Ovary (tissue), 9 donors: ENCODE measurements around the gene MTF1. TPM values are rescaled to one million over a fixed set of nuclear protein-coding genes. Genes with fewer than 3 reads are reported as not detected.
A peak's percentile ranks its signal among the peaks of the same experiment; 100 is the strongest.

Experiments used
- DNase-seq, 5 donors: peaks; one replicate each; pipeline ENCODE4 v3.0.0-alpha.2; 2019 to 2020
- H3K27ac ChIP-seq, 2 donors: fragments of 200-600 bp; one replicate each; pipeline versions ENCODE4 v1.5.1 to v1.8.0; 2019 to 2022
- H3K27me3 ChIP-seq: fragments of 200-600 bp; one replicate; pipeline ENCODE4 v1.8.0; 2022
- H3K36me3 ChIP-seq: fragments of 200-600 bp; sonication (generic); one replicate; pipeline ENCODE4 v1.5.1; 2019
- H3K4me1 ChIP-seq: one replicate; pipeline ENCODE4 v1.8.1; 2013; ENCODE audit warnings: mild to moderate bottlenecking, moderate library complexity; ENCODE audit not compliant: insufficient read depth
- H3K4me3 ChIP-seq: fragments of 200-600 bp; sonication (generic); one replicate; pipeline ENCODE4 v1.5.1; 2017
- H3K9me3 ChIP-seq, 2 donors: fragments of 200-600 bp in 1 of 2; sonication (generic) in 1 of 2; one replicate each; pipeline versions ENCODE4 v1.5.1 to v1.8.1; 2013 to 2019; ENCODE audit warnings: mild to moderate bottlenecking in 1 of 2, moderate library complexity in 1 of 2
- EP300 ChIP-seq: sonication (generic); formaldehyde crosslinking; IDR thresholded peaks from one replicate; pipeline ENCODE4 v1.6.1; 2017; ENCODE audit warnings: antibody characterized with exemption
- POLR2A ChIP-seq: fragments of 450-650 bp; IDR thresholded peaks from one replicate; pipeline ENCODE4 v1.6.1; 2017; ENCODE audit warnings: antibody characterized with exemption, mild to moderate bottlenecking, moderate library complexity
- WGBS, 3 donors: extraction: QIAGEN DNeasy Blood & Tissue Kit in 1 of 3; methylation state at CpG; one replicate each; pipeline versions ENCODE4 v1.1.5 to v1.1.7; 2013 to 2017; 5-methylcytosine and 5-hydroxymethylcytosine counted together
- intact Hi-C, 4 donors: fragments of 100-400 bp; cut with DNase I; formaldehyde crosslinking; loops; one replicate each; pipeline versions ENCODE4 v1.11.0 to v1.15.1; 2022 to 2023
- polyA plus RNA-seq, 2 donors: library from polyadenylated mRNA; stranded (reverse); fragments of 200-250 nt in 1 of 2; fragments of 350-450 nt in 1 of 2; fragmentation: Illumina TruSeq in 1 of 2; extraction: RNeasy Lipid Tissue Mini Kit (QIAGEN cat#74804) in 1 of 2; gene quantifications; one replicate each; pipeline ENCODE4 v1.2.3, GENCODE V29; 2013 to 2014
- total RNA-seq, 7 donors: library from RNA; depleted of rRNA in 2 of 7; stranded (reverse); fragments of >200 nt in 2 of 7; fragmentation: NEBNext Ultra II Directional in 3 of 7; extraction: Animal tissue kit (Norgen Biotek cat#: 25700) in 3 of 7; gene quantifications; one replicate each; pipeline versions ENCODE4 v1.1.0 to v1.2.4, GENCODE V29; 2016 to 2023
- TF ChIP-seq, protein P1 (sequence below), 3 donors: fragments of 450-650 bp in 2 of 3; fragments of 200-600 bp in 1 of 3; IDR thresholded peaks; one replicate each; pipeline versions ENCODE4 v1.5.1 to v1.8.0; 2016 to 2022; ENCODE audit warnings: antibody characterized with exemption in 3 of 3, mild to moderate bottlenecking in 1 of 3
- donor health status: DM: no; HTN: no; CAD: no; lungs with moderate emphysema.
- donor health status: DM: no; HTN: no; CAD: no.
- donor health status: Bipolar disorder and iron deficiency.
- donor health status: DM: yes; HTN: yes; CAD: no.
- donor health status: DM: no; HTN: no; CAD: no.
- donor health status: DM: yes; HTN: yes; CAD: no.

The MTF1 gene
- total and polyA plus RNA-seq, 9 donors, result 3.4 to 29.1 (median 20.6) TPM

- DNase-seq, result no peak
- Histone ChIP-seq H3K9me3 (no peaks in the 10 kb centered on the region), H3K27me3 (no peaks in the 10 kb centered on the region), H3K4me3 (no peak overlapping the region), H3K36me3 (no peaks in the 10 kb centered on the region), H3K4me1 (peaks cover 6% of the 10 kb centered on the region), H3K27ac (no peak overlapping the region)
- intact Hi-C loops, result no loop called here
- WGBS, 3 donors, result 89 to 92% (median 90%) methylated on average over 1 of the region's 1 CpG
- no peak for TF ChIP-seq POLR2A
- TF ChIP-seq, protein P1, sequence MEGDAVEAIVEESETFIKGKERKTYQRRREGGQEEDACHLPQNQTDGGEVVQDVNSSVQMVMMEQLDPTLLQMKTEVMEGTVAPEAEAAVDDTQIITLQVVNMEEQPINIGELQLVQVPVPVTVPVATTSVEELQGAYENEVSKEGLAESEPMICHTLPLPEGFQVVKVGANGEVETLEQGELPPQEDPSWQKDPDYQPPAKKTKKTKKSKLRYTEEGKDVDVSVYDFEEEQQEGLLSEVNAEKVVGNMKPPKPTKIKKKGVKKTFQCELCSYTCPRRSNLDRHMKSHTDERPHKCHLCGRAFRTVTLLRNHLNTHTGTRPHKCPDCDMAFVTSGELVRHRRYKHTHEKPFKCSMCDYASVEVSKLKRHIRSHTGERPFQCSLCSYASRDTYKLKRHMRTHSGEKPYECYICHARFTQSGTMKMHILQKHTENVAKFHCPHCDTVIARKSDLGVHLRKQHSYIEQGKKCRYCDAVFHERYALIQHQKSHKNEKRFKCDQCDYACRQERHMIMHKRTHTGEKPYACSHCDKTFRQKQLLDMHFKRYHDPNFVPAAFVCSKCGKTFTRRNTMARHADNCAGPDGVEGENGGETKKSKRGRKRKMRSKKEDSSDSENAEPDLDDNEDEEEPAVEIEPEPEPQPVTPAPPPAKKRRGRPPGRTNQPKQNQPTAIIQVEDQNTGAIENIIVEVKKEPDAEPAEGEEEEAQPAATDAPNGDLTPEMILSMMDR (IDR thresholded peaks at IDR 0.05), result no peak
- TF ChIP-seq EP300, result no peak
Measured at GRCh38 chr1:37802439-37802838, 57.0 kb downstream of the MTF1 start.

- WGBS, 3 donors, result 79 to 91% (median 79%) methylated on average over 3 of the region's 3 CpGs
- peaks cover 5% of the 10 kb centered on the region for H3K4me1 ChIP-seq
- DNase-seq, result no peak
- no peaks in the 10 kb centered on the region for H3K36me3 ChIP-seq
- TF ChIP-seq, protein P1 (IDR thresholded peaks at IDR 0.05), result no peak
- TF ChIP-seq POLR2A (no peak), EP300 (no peak)
- intact Hi-C loops, result no loop called here
- no peaks in the 10 kb centered on the region for H3K27me3 ChIP-seq
- H3K4me3 ChIP-seq, result no peak overlapping the region
- H3K27ac ChIP-seq, result no peak overlapping the region
- no peaks in the 10 kb centered on the region for H3K9me3 ChIP-seq
Measured at GRCh38 chr1:37797750-37798345, 61.5 kb downstream of the MTF1 start.

GRCh38 chr1:37795340-37796125 is 63.9 kb downstream of the MTF1 start:
- TF ChIP-seq POLR2A, result no peak
- TF ChIP-seq, protein P1 (IDR thresholded peaks at IDR 0.05), result no peak
- TF ChIP-seq EP300, result no peak
- WGBS, 3 donors, result 18 to 25% (median 21%) methylated on average over 22 of the region's 22 CpGs
- peak; percentile 36 to 80 (median 66) for DNase-seq
- H3K9me3 ChIP-seq, result no peaks in the 10 kb centered on the region
- peaks cover 5% of the 10 kb centered on the region for H3K4me1 ChIP-seq
- no peaks in the 10 kb centered on the region for H3K27me3 ChIP-seq
- no peaks in the 10 kb centered on the region for H3K36me3 ChIP-seq
- no peak overlapping the region for H3K27ac ChIP-seq
- intact Hi-C loops, result no loop called here
- H3K4me3 ChIP-seq, result no peak overlapping the region

- 7 to 13% (median 10%) methylated on average over 39 to 59 of the region's 59 CpGs for WGBS, 3 donors
- intact Hi-C loops, result no loop called here
- Histone ChIP-seq H3K4me1 (peaks cover 5% of the 10 kb centered on the region), H3K4me3 (peak overlapping the region; percentile 47), H3K27ac (no peak overlapping the region), H3K27me3 (no peaks in the 10 kb centered on the region), H3K9me3 (no peaks in the 10 kb centered on the region), H3K36me3 (no peaks in the 10 kb centered on the region)
- no peak for DNase-seq
- TF ChIP-seq, protein P1 (IDR thresholded peaks at IDR 0.05), result no peak
- TF ChIP-seq POLR2A (no peak), EP300 (no peak)
Measured at GRCh38 chr1:37794372-37795339, 64.7 kb downstream of the MTF1 start.
